ENCODE data around the gene LCP1. TPM values are rescaled to one million over a fixed set of nuclear protein-coding genes. Genes with fewer than 3 reads are reported as not detected.

Gene LCP1
- total RNA-seq, 2 donors from 2014 or later, result 58.1 to 177 TPM

- WGBS, result 78% methylated on average over 6 of the region's 6 CpGs
- Histone ChIP-seq H3K4me3 (no peak overlapping the region), H3K27ac (no peak overlapping the region)
Observed at GRCh38 chr13:46172531-46172991, 9.4 kb downstream of the LCP1 start.

GRCh38 chr13:46171739-46172138 lies 10.2 kb downstream of the LCP1 start:
- Histone ChIP-seq H3K27me3 (replicated peaks; ENCODE audit: insufficient read depth) (no peaks in the 10 kb centered on the region), H3K36me3 (no peaks in the 10 kb centered on the region), H3K4me1 (replicated peaks) (no peaks in the 10 kb centered on the region), H3K4me3 (no peak overlapping the region), H3K9me3 (no peaks in the 10 kb centered on the region), H3K27ac (no peak overlapping the region)
- no peak for DNase-seq (ENCODE audit: low spot score)
- intact Hi-C loops (cut with DNase I), result no loop called here
- WGBS, result 96% methylated on average over 7 of the region's 7 CpGs
- TF ChIP-seq POLR2A (IDR thresholded peaks at IDR 0.05) (no peak), POLR2AphosphoS5 (IDR thresholded peaks at IDR 0.05) (no peak)
- TF ChIP-seq, protein P1, sequence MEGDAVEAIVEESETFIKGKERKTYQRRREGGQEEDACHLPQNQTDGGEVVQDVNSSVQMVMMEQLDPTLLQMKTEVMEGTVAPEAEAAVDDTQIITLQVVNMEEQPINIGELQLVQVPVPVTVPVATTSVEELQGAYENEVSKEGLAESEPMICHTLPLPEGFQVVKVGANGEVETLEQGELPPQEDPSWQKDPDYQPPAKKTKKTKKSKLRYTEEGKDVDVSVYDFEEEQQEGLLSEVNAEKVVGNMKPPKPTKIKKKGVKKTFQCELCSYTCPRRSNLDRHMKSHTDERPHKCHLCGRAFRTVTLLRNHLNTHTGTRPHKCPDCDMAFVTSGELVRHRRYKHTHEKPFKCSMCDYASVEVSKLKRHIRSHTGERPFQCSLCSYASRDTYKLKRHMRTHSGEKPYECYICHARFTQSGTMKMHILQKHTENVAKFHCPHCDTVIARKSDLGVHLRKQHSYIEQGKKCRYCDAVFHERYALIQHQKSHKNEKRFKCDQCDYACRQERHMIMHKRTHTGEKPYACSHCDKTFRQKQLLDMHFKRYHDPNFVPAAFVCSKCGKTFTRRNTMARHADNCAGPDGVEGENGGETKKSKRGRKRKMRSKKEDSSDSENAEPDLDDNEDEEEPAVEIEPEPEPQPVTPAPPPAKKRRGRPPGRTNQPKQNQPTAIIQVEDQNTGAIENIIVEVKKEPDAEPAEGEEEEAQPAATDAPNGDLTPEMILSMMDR (IDR thresholded peaks at IDR 0.05), result no peak

More at GRCh38 chr13:46172531-46172991, 9.4 kb downstream of the LCP1 start:
- H3K36me3 ChIP-seq, result no peaks in the 10 kb centered on the region
- no peaks in the 10 kb centered on the region for H3K27me3 ChIP-seq (replicated peaks; ENCODE audit: insufficient read depth)
- no peaks in the 10 kb centered on the region for H3K9me3 ChIP-seq
- intact Hi-C loops (cut with DNase I), result no loop called here
- no peak for DNase-seq (ENCODE audit: low spot score)
- no peaks in the 10 kb centered on the region for H3K4me1 ChIP-seq (replicated peaks)
- TF ChIP-seq POLR2A (IDR thresholded peaks at IDR 0.05) (no peak), POLR2AphosphoS5 (IDR thresholded peaks at IDR 0.05) (no peak)
- TF ChIP-seq, protein P1 (IDR thresholded peaks at IDR 0.05), result no peak

GRCh38 chr13:46171217-46171616 lies 10.8 kb downstream of the LCP1 start:
- no peaks in the 10 kb centered on the region for H3K9me3 ChIP-seq
- H3K4me3 ChIP-seq, result no peak overlapping the region
- H3K4me1 ChIP-seq (replicated peaks), result no peaks in the 10 kb centered on the region
- intact Hi-C loops (cut with DNase I), result no loop called here
- H3K36me3 ChIP-seq, result no peaks in the 10 kb centered on the region
- H3K27me3 ChIP-seq (replicated peaks; ENCODE audit: insufficient read depth), result no peaks in the 10 kb centered on the region
- TF ChIP-seq, protein P1 (IDR thresholded peaks at IDR 0.05), result no peak
- TF ChIP-seq POLR2AphosphoS5 (IDR thresholded peaks at IDR 0.05) (no peak), POLR2A (IDR thresholded peaks at IDR 0.05) (no peak)
- no peak overlapping the region for H3K27ac ChIP-seq
- DNase-seq (ENCODE audit: low spot score), result no peak
- 81% methylated on average over 4 of the region's 4 CpGs for WGBS

- Histone ChIP-seq H3K4me3 (no peak overlapping the region), H3K9me3 (no peaks in the 10 kb centered on the region), H3K36me3 (no peaks in the 10 kb centered on the region), H3K4me1 (replicated peaks) (no peaks in the 10 kb centered on the region), H3K27me3 (replicated peaks; ENCODE audit: insufficient read depth) (no peaks in the 10 kb centered on the region), H3K27ac (peak overlapping the region in 1 of 2 donors; percentile 78)
- no peak for DNase-seq (ENCODE audit: low spot score)
- no peak for TF ChIP-seq POLR2AphosphoS5 (IDR thresholded peaks at IDR 0.05)
- TF ChIP-seq, protein P1 (IDR thresholded peaks at IDR 0.05), result no peak
- TF ChIP-seq POLR2A (IDR thresholded peaks at IDR 0.05), result no peak
- 84% methylated on average over 3 of the region's 3 CpGs for WGBS
- intact Hi-C loops (cut with DNase I), result no loop called here
Observed at GRCh38 chr13:46170687-46171086, 11.3 kb downstream of the LCP1 start.

GRCh38 chr13:46170268-46170667 lies 11.7 kb downstream of the LCP1 start:
- DNase-seq (ENCODE audit: low spot score), result no peak
- Histone ChIP-seq H3K4me3 (no peak overlapping the region), H3K27ac (peak overlapping the region; percentile 16 to 78), H3K4me1 (replicated peaks) (no peaks in the 10 kb centered on the region), H3K9me3 (no peaks in the 10 kb centered on the region), H3K36me3 (no peaks in the 10 kb centered on the region), H3K27me3 (replicated peaks; ENCODE audit: insufficient read depth) (no peaks in the 10 kb centered on the region)
- 59% methylated on average over 7 of the region's 7 CpGs for WGBS
- intact Hi-C loops (cut with DNase I), result no loop called here
- TF ChIP-seq, protein P1 (IDR thresholded peaks at IDR 0.05), result no peak
- TF ChIP-seq POLR2A (IDR thresholded peaks at IDR 0.05) (no peak), POLR2AphosphoS5 (IDR thresholded peaks at IDR 0.05) (no peak)

Measured in prostate gland (tissue), 2 donors.